GM12878 (cell line): ENCODE measurements around the gene SH2B3. TPM values are rescaled to one million over a fixed set of nuclear protein-coding genes. Genes with fewer than 3 reads are reported as not detected.
A peak's percentile ranks its signal among the peaks of the same experiment; 100 is the strongest.

Experiments
- BACH1 ChIP-seq: fragments of 450-650 bp; IDR thresholded peaks from 2 replicates; pipeline ENCODE4 v1.6.1; 2017; ENCODE audit warnings: mild to moderate bottlenecking, borderline replicate concordance
- EZH2 ChIP-seq: IDR thresholded peaks from 2 replicates; pipeline ENCODE4 v1.6.1; 2012; ENCODE audit warnings: low read depth, mild to moderate bottlenecking, control low read depth, inconsistent platforms, low read length, borderline replicate concordance; ENCODE audit not compliant: control insufficient read depth
- MTA3 ChIP-seq: IDR thresholded peaks from 2 replicates; pipeline ENCODE4 v1.6.1; 2012; ENCODE audit warnings: low read length, inconsistent platforms, borderline replicate concordance
- NFXL1 ChIP-seq: fragments of 450-650 bp; IDR thresholded peaks from 2 replicates; pipeline ENCODE4 v1.6.1; 2017; ENCODE audit warnings: antibody characterized with exemption, mild to moderate bottlenecking, borderline replicate concordance
- NR2C1 ChIP-seq: fragments of 450-650 bp; IDR thresholded peaks from 2 replicates; pipeline ENCODE4 v1.6.1; 2017; ENCODE audit warnings: antibody characterized with exemption, mild to moderate bottlenecking, moderate library complexity
- PAX8 ChIP-seq: fragments of 450-650 bp; IDR thresholded peaks from 2 replicates; pipeline ENCODE4 v1.6.1; 2017; ENCODE audit warnings: mild to moderate bottlenecking, moderate library complexity
- RBBP5 ChIP-seq: fragments of 200-600 bp; sonication (generic); conservative IDR thresholded peaks from 2 replicates; pipeline ENCODE4 v1.6.1; 2016
- SIX5 ChIP-seq: IDR thresholded peaks from 2 replicates; pipeline ENCODE4 v1.6.1; 2011; ENCODE audit warnings: mild to moderate bottlenecking, low read depth, low read length, moderate library complexity; ENCODE audit not compliant: severe bottlenecking
- SPI1 ChIP-seq: IDR thresholded peaks from 2 replicates; pipeline ENCODE4 v1.6.1; 2011; ENCODE audit warnings: low read depth, mild to moderate bottlenecking, low read length, moderate library complexity, borderline replicate concordance; ENCODE audit not compliant: insufficient read depth
- SUZ12 ChIP-seq: fragments of 200-600 bp; sonication (generic); IDR thresholded peaks from one replicate; pipeline ENCODE4 v1.6.1; 2018; ENCODE audit warnings: antibody characterized with exemption, mild to moderate bottlenecking; ENCODE audit not compliant: unreplicated experiment
- YBX1 ChIP-seq: fragments of 450-650 bp; IDR thresholded peaks from 2 replicates; pipeline ENCODE4 v1.6.1; 2016; ENCODE audit warnings: antibody characterized with exemption
- ZNF274 ChIP-seq: IDR thresholded peaks from one replicate; pipeline ENCODE4 v1.8.0; 2011; ENCODE audit not compliant: insufficient read length, insufficient read depth
- polyA plus RNA-seq, 11 experiments: library from polyadenylated mRNA; depleted of rRNA in 4 of 11; unstranded in 6 of 11; stranded (reverse) in 5 of 11; fragments of >200 nt; fragmentation: Nextera tagmentation in 4 of 11; fragmentation: Illumina TruSeq in 1 of 11; extraction: Ambion mirVana in 4 of 11; extraction: Trizol in 1 of 11; gene quantifications; 1 replicate in 1 of 11; 2 replicates in 10 of 11; pipeline versions ENCODE4 v1.2.1 to v1.2.3, GENCODE V29; 2011 to 2016; ENCODE audit warnings: inconsistent platforms in 2 of 11, missing spikeins in 2 of 11, low read depth in 1 of 11
- total RNA-seq, 4 experiments: library from RNA; depleted of rRNA in 3 of 4; stranded (reverse); fragments of >200 nt in 3 of 4; fragmentation: Illumina TruSeq in 1 of 4; extraction: Trizol in 1 of 4; gene quantifications; 2 replicates each; pipeline versions ENCODE4 v1.2.1 to v1.2.3, GENCODE V29; 2013 to 2021
- TF ChIP-seq, protein P1 (sequence below): IDR thresholded peaks from 2 replicates; pipeline ENCODE4 v1.6.1; 2012; ENCODE audit warnings: mild to moderate bottlenecking, low read depth, low read length
- TF ChIP-seq, protein P2 (sequence below): fragments of 450-650 bp; IDR thresholded peaks from 2 replicates; pipeline ENCODE4 v1.6.1; 2017; ENCODE audit warnings: mild to moderate bottlenecking, moderate library complexity
- TF ChIP-seq, protein P3 (sequence below): fragments of 450-650 bp; IDR thresholded peaks from 2 replicates; pipeline ENCODE4 v1.6.1; 2016; ENCODE audit warnings: mild to moderate bottlenecking
- TF ChIP-seq, protein P4 (sequence below): fragments of 150-350 bp; IDR thresholded peaks from 2 replicates; pipeline ENCODE4 v1.6.1; 2014; ENCODE audit warnings: mild to moderate bottlenecking, low read depth, low read length

The SH2B3 gene
- total and polyA plus RNA-seq, 10 of the 15 experiments (the other 5 are each of a cell fraction or from before 2014, with no cell fraction given): 5.8 to 46.4 (median 23.3) TPM

DNA sequence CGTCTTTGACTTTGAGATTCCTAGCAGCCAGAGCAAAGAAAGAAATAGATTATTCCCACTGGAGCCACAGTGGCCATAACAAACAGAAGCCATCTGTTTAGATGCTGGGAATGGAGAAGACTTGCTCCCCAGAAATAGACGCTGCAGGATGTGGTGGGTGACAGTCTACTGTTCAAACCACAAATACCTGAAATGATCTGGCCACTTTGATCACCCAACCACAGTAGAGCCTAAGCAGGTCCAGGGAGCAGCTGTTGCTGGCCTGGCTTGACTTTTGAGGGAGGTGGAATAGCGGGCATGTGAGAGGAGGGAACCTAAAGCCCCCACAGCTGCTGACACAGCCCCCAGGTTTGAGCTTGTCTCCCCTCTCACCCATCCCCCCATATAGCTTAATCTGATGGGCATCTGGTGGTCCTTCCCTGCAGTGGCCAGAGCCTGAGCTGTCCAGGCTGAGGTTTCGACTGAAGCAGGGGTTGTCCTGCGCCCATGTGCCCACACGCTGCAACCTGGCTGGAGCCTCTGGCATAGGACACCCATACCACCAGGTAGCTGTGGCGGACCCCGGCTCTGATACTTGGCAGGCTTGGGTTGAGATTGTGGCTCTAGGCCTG, 38.7 kb downstream of the SH2B3 start (continued):
- TF ChIP-seq, protein P1, sequence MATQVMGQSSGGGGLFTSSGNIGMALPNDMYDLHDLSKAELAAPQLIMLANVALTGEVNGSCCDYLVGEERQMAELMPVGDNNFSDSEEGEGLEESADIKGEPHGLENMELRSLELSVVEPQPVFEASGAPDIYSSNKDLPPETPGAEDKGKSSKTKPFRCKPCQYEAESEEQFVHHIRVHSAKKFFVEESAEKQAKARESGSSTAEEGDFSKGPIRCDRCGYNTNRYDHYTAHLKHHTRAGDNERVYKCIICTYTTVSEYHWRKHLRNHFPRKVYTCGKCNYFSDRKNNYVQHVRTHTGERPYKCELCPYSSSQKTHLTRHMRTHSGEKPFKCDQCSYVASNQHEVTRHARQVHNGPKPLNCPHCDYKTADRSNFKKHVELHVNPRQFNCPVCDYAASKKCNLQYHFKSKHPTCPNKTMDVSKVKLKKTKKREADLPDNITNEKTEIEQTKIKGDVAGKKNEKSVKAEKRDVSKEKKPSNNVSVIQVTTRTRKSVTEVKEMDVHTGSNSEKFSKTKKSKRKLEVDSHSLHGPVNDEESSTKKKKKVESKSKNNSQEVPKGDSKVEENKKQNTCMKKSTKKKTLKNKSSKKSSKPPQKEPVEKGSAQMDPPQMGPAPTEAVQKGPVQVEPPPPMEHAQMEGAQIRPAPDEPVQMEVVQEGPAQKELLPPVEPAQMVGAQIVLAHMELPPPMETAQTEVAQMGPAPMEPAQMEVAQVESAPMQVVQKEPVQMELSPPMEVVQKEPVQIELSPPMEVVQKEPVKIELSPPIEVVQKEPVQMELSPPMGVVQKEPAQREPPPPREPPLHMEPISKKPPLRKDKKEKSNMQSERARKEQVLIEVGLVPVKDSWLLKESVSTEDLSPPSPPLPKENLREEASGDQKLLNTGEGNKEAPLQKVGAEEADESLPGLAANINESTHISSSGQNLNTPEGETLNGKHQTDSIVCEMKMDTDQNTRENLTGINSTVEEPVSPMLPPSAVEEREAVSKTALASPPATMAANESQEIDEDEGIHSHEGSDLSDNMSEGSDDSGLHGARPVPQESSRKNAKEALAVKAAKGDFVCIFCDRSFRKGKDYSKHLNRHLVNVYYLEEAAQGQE: no peak; the same call in 1 of the 2 replicates
- TF ChIP-seq, protein P2, sequence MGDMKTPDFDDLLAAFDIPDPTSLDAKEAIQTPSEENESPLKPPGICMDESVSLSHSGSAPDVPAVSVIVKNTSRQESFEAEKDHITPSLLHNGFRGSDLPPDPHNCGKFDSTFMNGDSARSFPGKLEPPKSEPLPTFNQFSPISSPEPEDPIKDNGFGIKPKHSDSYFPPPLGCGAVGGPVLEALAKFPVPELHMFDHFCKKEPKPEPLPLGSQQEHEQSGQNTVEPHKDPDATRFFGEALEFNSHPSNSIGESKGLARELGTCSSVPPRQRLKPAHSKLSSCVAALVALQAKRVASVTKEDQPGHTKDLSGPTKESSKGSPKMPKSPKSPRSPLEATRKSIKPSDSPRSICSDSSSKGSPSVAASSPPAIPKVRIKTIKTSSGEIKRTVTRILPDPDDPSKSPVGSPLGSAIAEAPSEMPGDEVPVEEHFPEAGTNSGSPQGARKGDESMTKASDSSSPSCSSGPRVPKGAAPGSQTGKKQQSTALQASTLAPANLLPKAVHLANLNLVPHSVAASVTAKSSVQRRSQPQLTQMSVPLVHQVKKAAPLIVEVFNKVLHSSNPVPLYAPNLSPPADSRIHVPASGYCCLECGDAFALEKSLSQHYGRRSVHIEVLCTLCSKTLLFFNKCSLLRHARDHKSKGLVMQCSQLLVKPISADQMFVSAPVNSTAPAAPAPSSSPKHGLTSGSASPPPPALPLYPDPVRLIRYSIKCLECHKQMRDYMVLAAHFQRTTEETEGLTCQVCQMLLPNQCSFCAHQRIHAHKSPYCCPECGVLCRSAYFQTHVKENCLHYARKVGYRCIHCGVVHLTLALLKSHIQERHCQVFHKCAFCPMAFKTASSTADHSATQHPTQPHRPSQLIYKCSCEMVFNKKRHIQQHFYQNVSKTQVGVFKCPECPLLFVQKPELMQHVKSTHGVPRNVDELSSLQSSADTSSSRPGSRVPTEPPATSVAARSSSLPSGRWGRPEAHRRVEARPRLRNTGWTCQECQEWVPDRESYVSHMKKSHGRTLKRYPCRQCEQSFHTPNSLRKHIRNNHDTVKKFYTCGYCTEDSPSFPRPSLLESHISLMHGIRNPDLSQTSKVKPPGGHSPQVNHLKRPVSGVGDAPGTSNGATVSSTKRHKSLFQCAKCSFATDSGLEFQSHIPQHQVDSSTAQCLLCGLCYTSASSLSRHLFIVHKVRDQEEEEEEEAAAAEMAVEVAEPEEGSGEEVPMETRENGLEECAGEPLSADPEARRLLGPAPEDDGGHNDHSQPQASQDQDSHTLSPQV: no peak
- TF ChIP-seq PAX8: no peak
- TF ChIP-seq MTA3: peak; percentile 94
- TF ChIP-seq RBBP5: no peak
- TF ChIP-seq EZH2: peak; percentile 35; the same call in 1 of the 2 replicates
- no peak for TF ChIP-seq SIX5
- no peak for TF ChIP-seq NR2C1
- TF ChIP-seq SPI1: no peak
- no peak for TF ChIP-seq NFXL1
- no peak for TF ChIP-seq YBX1
- TF ChIP-seq, protein P3, sequence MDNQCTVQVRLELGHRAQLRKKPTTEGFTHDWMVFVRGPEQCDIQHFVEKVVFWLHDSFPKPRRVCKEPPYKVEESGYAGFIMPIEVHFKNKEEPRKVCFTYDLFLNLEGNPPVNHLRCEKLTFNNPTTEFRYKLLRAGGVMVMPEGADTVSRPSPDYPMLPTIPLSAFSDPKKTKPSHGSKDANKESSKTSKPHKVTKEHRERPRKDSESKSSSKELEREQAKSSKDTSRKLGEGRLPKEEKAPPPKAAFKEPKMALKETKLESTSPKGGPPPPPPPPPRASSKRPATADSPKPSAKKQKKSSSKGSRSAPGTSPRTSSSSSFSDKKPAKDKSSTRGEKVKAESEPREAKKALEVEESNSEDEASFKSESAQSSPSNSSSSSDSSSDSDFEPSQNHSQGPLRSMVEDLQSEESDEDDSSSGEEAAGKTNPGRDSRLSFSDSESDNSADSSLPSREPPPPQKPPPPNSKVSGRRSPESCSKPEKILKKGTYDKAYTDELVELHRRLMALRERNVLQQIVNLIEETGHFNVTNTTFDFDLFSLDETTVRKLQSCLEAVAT: peak; percentile 46; the same call in 1 of the 2 replicates
- no peak for TF ChIP-seq BACH1
- no peak for TF ChIP-seq SUZ12
- no peak for TF ChIP-seq ZNF274
- TF ChIP-seq, protein P4, sequence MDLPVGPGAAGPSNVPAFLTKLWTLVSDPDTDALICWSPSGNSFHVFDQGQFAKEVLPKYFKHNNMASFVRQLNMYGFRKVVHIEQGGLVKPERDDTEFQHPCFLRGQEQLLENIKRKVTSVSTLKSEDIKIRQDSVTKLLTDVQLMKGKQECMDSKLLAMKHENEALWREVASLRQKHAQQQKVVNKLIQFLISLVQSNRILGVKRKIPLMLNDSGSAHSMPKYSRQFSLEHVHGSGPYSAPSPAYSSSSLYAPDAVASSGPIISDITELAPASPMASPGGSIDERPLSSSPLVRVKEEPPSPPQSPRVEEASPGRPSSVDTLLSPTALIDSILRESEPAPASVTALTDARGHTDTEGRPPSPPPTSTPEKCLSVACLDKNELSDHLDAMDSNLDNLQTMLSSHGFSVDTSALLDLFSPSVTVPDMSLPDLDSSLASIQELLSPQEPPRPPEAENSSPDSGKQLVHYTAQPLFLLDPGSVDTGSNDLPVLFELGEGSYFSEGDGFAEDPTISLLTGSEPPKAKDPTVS: no peak
